A204.1 (cell line): Measurements from ENCODE around the gene C1orf174.

Experiments
- FAIRE-seq: peaks from 2 replicates; lab custom pipeline; 2012; peaks lifted over from hg19 to GRCh38; lab: Jason Lieb, UNC

Gene C1orf174

GRCh38 chr1:3909615-3910014 lies 9.5 kb upstream of the C1orf174 start:
- FAIRE-seq, result no peak

GRCh38 chr1:3908886-3909517 lies 8.9 kb upstream of the C1orf174 start:
- no peak for FAIRE-seq

- FAIRE-seq, result no peak
Measured at GRCh38 chr1:3907621-3908165, 7.6 kb upstream of the C1orf174 start.

GRCh38 chr1:3907031-3907534 lies 7.0 kb upstream of the C1orf174 start:
- FAIRE-seq, result no peak

GRCh38 chr1:3906672-3907020 lies 6.6 kb upstream of the C1orf174 start:
- FAIRE-seq, result no peak

GRCh38 chr1:3905953-3906671 lies 6.0 kb upstream of the C1orf174 start:
- no peak for FAIRE-seq

- no peak for FAIRE-seq
Measured at GRCh38 chr1:3905266-3905952, 5.3 kb upstream of the C1orf174 start.

GRCh38 chr1:3904843-3905185 lies 4.7 kb upstream of the C1orf174 start:
- no peak for FAIRE-seq

GRCh38 chr1:3904006-3904842 lies 4.2 kb upstream of the C1orf174 start:
- no peak for FAIRE-seq

- no peak for FAIRE-seq
Measured at GRCh38 chr1:3903141-3904005, 3.3 kb upstream of the C1orf174 start.

GRCh38 chr1:3902571-3903091 lies 2.6 kb upstream of the C1orf174 start:
- FAIRE-seq, result no peak

- FAIRE-seq, result no peak
Measured at GRCh38 chr1:3902111-3902511, 2.0 kb upstream of the C1orf174 start.

GRCh38 chr1:3900969-3901529 lies 977 bp upstream of the C1orf174 start:
- peak; percentile 98 for FAIRE-seq

- no peak for FAIRE-seq
Measured at GRCh38 chr1:3899754-3900149, 320 bp downstream of the C1orf174 start.

- FAIRE-seq, result no peak
Measured at GRCh38 chr1:3898994-3899753, 898 bp downstream of the C1orf174 start.

- no peak for FAIRE-seq
Measured at GRCh38 chr1:3898475-3898735, 1.7 kb downstream of the C1orf174 start.

- FAIRE-seq, result no peak
Measured at GRCh38 chr1:3896396-3897000, 3.6 kb downstream of the C1orf174 start.

GRCh38 chr1:3895951-3896325 lies 4.1 kb downstream of the C1orf174 start:
- FAIRE-seq, result no peak

GRCh38 chr1:3895279-3895950 lies 4.7 kb downstream of the C1orf174 start:
- FAIRE-seq, result no peak
